HG02938 (cell line): Measurements from ENCODE around the gene DNA2.
A peak's percentile ranks its signal among the peaks of the same experiment; 100 is the strongest.
"Not testable (repeated sequence)": the region's sequence is repeated elsewhere in the genome, so short reads cannot be mapped to it uniquely, and the experiment has no call there.

ENCODE experiments used
- ATAC-seq: cut with Tn5 transposase; IDR thresholded peaks from one replicate; pipeline ENCODE4 v1.9.1; 2021; ENCODE audit warnings: mild to moderate bottlenecking, moderate library complexity; ENCODE audit not compliant: unreplicated experiment

Gene DNA2

DNA sequence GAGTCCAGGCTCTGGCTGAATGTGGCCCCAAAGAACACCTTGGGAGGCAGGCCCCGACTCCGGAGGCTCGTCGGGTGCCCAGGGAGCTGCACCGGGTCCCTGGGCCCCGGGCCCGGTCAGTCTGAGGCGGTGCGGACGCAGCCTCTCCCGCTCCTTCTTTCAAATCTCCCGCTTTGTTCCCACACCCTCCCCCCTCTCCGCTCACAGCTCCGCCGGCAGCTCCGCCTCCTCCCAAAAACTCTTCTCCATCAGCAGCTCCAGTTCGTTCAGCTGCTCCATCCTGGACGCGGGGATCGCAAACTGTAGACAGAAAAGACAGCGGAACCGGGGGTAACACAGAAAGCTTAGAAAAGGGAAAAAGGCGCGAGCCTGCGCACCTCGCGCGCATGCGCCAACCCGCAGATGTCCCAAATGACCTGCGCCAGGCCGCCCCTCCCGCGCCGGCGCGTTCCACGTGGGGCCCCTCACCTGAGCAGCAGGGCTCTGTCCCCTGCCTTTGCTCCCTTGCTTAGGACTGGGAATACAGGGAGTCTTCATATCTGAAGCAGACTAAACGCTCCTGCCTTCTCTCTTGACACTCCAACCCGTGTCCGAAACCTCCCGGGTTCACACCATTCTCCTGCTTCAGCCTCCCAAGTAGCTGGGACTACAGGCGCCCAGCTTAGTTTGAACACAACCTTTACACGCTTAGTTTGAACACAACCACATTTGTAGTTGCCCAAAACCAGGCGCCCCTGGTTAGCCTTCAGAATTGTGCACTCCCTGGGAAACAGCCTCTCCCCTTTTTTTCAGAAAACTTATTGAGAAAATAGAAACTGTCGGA, at the start of gene DNA2:
DNA2 (minus strand) TSS at position 388 of the 823 bp plus-strand sequence; CDS start at position 279, 109 bp downstream.
- ATAC-seq: peak; percentile 85

- not testable (repeated sequence) for ATAC-seq
Measured at GRCh38 chr10:68518609-68519008, 46.8 kb upstream of the DNA2 start.

GRCh38 chr10:68517188-68517587, 45.4 kb upstream of the DNA2 start:
- no peak for ATAC-seq

GRCh38 chr10:68516766-68517165, 45.0 kb upstream of the DNA2 start:
- no peak for ATAC-seq

- not testable (repeated sequence) for ATAC-seq
Measured at GRCh38 chr10:68516216-68516615, 44.4 kb upstream of the DNA2 start.

GRCh38 chr10:68508090-68508489, 36.3 kb upstream of the DNA2 start:
- ATAC-seq: no peak

GRCh38 chr10:68506411-68506810, 34.6 kb upstream of the DNA2 start:
- ATAC-seq: no peak

GRCh38 chr10:68502846-68503245, 31.1 kb upstream of the DNA2 start:
- no peak for ATAC-seq

DNA sequence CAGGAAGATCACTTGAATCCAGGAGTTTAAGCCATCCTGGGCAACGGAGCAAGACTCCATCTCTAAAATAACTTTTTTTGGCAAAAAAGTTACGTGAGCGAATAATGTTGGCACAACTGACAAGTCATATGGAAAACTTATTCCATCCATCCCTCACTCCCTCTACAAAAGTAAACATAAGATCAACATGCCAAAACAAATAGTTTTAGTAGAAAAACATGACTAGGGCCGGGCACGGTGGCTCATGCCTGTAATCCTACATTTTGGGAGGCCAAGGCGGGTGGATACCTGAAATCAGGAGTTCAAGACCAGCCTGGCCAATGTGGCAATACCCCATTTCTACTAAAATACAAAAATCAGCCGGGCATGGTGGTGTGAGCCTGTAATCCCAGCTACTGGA, 29.9 kb upstream of the DNA2 start:
- no peak for ATAC-seq

- no peak for ATAC-seq
Measured at GRCh38 chr10:68499544-68499943, 27.8 kb upstream of the DNA2 start.

- no peak for ATAC-seq
Measured at GRCh38 chr10:68496072-68496471, 24.3 kb upstream of the DNA2 start.

DNA sequence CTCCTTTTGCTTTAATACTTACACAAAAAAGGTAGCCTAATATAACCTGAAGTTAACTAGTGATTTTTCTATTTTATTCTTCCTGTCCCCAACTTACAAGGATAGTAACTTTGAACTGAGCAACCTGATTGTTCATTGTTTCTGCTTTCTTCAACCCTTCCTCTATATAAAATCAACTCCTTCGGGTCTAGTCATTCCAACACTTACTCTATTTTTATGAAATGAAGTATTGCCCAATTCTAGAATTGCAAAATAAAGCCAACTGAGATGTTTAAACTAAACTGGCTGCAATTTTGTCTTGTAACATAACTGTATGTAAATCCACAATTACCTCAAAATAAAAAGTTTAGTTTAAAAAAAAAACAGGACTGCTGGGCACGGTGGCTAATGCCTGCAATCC, 20.3 kb upstream of the DNA2 start:
- no peak for ATAC-seq

- ATAC-seq: no peak
Measured at GRCh38 chr10:68489919-68490318, 18.1 kb upstream of the DNA2 start.

GRCh38 chr10:68474021-68474420, 2.2 kb upstream of the DNA2 start:
- ATAC-seq: no peak

GRCh38 chr10:68471063-68471585, 649 bp downstream of the DNA2 start:
- no peak for ATAC-seq

GRCh38 chr10:68470300-68470699, 1.5 kb downstream of the DNA2 start:
- no peak for ATAC-seq

GRCh38 chr10:68469838-68470237, 1.9 kb downstream of the DNA2 start:
- no peak for ATAC-seq

GRCh38 chr10:68464729-68465128, 7.0 kb downstream of the DNA2 start:
- not testable (repeated sequence) for ATAC-seq

GRCh38 chr10:68463365-68464093, 8.2 kb downstream of the DNA2 start:
- no peak for ATAC-seq

- ATAC-seq: no peak
Measured at GRCh38 chr10:68462536-68462935, 9.2 kb downstream of the DNA2 start.

DNA sequence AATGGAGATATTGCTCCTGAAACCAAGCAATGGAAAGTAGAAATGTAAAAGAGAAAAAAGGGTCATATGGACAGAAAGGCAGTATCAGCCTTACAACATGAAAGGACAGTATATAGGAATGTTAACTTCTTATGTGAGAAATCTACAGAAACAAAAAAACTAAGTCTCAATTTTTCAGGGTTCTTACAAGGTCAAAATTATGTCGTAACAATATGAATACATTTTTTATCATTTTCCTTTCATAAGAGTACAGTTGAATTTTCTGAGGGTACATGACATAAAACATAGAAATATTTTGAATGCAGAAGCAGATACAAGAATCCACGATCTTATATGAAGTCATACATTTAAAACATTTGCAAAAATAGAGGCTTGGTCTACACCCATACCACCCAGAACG, 10.7 kb downstream of the DNA2 start:
- ATAC-seq: no peak

DNA sequence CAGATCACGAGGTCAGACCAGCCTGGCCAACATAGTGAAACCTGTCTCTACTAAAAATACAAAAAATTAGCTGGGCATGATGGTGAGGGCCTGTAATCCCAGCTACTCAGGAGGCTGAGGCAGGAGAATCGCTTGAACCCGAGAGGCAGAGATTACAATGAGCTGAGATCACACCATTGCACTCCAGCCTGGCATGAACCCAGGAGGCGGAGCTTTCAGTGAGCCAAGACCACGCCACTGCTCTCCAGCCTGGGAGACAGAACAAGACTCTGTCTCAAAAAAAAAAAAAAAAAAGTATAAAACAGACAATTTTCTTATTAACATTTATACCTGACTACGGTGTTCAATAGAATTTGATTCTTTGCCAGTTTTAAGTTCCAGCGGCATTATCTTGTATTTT, 22.1 kb downstream of the DNA2 start:
- not testable (repeated sequence) for ATAC-seq
